SU-DHL-6 (cell line): ENCODE measurements around the gene ONECUT1.

ENCODE experiments used
- EZH2phosphoT487 ChIP-seq: fragments of 200-600 bp; sonication (generic), shearing (Covaris generic); conservative IDR thresholded peaks from 2 replicates; pipeline ENCODE4 v1.6.1; 2018; ENCODE audit warnings: mild to moderate bottlenecking, antibody characterized with exemption, low read length, moderate library complexity, mixed read lengths
- TF ChIP-seq, protein P1 (sequence below): fragments of 200-600 bp; sonication (generic); IDR thresholded peaks from one replicate; pipeline ENCODE4 v1.5.1; 2017; ENCODE audit warnings: antibody characterized with exemption, mild to moderate bottlenecking, low read length, moderate library complexity; ENCODE audit not compliant: insufficient read depth, poor library complexity, severe bottlenecking

GRCh38 chr15:52789008-52789600 lies 1.0 kb downstream of the ONECUT1 start:
- TF ChIP-seq, protein P1, sequence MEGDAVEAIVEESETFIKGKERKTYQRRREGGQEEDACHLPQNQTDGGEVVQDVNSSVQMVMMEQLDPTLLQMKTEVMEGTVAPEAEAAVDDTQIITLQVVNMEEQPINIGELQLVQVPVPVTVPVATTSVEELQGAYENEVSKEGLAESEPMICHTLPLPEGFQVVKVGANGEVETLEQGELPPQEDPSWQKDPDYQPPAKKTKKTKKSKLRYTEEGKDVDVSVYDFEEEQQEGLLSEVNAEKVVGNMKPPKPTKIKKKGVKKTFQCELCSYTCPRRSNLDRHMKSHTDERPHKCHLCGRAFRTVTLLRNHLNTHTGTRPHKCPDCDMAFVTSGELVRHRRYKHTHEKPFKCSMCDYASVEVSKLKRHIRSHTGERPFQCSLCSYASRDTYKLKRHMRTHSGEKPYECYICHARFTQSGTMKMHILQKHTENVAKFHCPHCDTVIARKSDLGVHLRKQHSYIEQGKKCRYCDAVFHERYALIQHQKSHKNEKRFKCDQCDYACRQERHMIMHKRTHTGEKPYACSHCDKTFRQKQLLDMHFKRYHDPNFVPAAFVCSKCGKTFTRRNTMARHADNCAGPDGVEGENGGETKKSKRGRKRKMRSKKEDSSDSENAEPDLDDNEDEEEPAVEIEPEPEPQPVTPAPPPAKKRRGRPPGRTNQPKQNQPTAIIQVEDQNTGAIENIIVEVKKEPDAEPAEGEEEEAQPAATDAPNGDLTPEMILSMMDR = no peak
- TF ChIP-seq EZH2phosphoT487 = no peak
